Mesenteric fat pad (tissue), 1 donor: ENCODE data around the gene DNAAF5. TPM values are rescaled to one million over a fixed set of nuclear protein-coding genes. Genes with fewer than 3 reads are reported as not detected.
"Not testable (repeated sequence)": the region's sequence is repeated elsewhere in the genome, so short reads cannot be mapped to it uniquely, and the experiment has no call there.

Experiments used
- DNase-seq: peaks from one replicate; pipeline ENCODE4 v3.0.0-alpha.2; 2020; ENCODE audit warnings: low spot score
- total RNA-seq: library from RNA; stranded (reverse); fragmentation: NEBNext Ultra II Directional; extraction: Animal tissue kit (Norgen Biotek cat#: 25700); gene quantifications from one replicate; pipeline ENCODE4 v1.2.1, GENCODE V29; 2021
- donor health status: DM: yes; HTN: yes; CAD: no.

DNAAF5 gene
- total RNA-seq, 1 donor from 2014 or later, result 20.4 TPM

DNA sequence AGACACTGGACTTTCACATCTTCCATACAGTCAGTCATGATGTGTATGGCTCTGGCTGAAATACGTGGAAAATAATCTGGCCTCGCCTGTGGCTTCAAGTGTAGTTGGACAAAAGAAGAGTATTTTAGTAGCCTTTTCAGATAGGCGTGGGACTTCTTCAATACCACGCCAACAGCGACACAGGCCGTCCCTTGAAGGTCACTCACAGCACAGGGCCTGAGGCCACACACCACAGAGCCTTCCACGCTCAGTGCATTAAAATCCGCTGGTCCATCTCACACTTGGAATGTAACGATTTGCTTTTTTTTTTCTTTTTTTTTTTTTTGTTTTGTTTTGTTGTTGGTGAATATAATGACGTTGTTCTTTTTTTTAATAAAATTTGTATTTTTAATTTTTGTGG lies 54.0 kb downstream of the DNAAF5 start:
- no peak for DNase-seq

DNA sequence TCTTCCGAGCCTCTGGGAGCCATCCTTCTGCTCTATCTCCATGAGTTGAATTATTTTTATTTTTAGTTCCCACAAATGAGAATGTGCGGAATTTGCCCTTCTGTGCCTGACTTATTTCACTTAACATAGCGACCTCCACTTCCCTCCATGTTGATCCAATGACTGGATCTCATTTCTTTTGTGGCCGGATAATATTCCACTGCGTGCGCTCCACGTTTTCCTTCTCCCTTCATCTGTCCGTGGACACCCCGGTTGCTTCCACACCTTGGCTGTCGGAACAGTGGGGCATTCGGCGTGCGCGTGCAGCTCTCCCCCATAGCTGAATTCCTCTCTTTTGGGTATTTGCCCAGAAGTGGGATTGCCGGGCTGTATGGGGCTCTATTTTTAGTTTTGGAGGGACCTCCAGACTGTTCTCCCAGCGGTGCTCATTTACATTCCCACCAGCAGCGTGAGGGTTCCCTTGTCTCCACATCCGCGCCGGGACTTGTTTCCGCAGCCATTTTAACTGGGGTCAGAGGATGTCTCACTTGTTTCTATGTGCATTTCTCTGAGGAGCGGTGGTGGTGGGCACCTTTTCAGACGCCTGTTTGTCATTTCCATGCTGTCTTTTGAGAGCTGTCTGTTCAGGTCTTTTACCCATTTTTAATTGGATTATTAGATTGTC lies 54.8 kb downstream of the DNAAF5 start:
- no peak for DNase-seq

DNA sequence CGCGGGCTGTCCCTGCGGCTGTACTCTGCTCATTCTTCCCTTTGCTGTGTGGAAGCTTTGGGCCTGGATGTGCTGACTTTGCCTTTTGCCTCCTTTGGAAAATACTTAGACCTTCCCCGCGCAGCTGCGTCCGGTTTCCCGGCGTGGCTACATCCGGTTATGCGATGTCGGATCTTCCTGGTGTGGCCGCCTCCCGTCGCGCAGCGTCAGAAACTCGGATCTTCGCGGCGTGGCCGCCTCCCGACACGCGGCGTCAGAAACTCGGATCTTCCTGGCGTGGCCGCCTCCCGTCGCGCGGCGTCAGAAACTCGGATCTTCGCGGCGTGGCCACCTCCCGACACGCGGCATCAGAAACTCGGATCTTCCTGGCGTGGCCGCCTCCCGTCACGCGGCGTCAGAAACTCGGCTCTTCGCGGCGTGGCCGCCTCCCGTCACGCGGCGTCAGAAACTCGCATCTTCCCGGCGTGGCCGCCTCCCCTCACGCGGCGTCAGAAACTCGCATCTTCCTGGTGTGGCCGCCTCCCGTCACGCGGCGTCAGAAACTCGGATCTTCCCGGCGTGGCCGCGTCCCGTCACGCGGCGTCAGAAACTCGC lies 55.5 kb downstream of the DNAAF5 start:
- DNase-seq, result no peak

DNA sequence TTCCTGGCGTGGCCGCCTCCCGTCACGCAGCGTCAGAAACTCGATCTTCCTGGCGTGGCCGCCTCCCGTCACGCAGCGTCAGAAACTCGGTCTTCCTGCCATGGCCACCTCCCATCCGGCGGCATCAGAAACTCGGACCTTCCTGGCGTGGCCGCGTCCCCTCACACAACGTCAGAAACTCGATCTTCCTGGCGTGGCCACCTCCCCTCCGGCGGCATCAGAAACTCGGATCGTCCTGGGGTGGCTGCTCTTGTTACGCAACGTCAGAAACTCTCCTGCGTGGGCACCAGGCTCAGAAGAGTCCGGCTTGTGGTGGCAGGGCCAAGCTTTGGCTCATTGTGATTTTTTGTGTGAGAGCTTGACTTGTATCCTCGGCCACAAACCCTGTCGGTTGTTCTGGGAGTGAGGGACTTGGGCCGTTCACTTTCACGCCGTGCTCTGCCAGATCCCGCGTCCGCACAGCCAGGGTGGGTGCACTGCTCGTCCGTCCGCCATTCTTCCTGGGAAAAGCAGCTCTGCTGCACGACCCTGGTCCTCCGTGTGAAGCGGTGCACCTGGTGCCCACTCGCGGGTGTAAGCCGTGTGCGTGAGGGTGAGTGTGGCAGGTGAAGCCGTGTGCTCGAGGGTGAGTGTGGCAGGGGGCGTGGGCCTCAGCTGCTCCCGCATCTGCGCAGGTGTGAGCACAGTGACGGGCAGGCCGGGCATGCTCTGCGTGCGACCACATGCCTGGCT lies 56.4 kb downstream of the DNAAF5 start:
- no peak for DNase-seq

DNA sequence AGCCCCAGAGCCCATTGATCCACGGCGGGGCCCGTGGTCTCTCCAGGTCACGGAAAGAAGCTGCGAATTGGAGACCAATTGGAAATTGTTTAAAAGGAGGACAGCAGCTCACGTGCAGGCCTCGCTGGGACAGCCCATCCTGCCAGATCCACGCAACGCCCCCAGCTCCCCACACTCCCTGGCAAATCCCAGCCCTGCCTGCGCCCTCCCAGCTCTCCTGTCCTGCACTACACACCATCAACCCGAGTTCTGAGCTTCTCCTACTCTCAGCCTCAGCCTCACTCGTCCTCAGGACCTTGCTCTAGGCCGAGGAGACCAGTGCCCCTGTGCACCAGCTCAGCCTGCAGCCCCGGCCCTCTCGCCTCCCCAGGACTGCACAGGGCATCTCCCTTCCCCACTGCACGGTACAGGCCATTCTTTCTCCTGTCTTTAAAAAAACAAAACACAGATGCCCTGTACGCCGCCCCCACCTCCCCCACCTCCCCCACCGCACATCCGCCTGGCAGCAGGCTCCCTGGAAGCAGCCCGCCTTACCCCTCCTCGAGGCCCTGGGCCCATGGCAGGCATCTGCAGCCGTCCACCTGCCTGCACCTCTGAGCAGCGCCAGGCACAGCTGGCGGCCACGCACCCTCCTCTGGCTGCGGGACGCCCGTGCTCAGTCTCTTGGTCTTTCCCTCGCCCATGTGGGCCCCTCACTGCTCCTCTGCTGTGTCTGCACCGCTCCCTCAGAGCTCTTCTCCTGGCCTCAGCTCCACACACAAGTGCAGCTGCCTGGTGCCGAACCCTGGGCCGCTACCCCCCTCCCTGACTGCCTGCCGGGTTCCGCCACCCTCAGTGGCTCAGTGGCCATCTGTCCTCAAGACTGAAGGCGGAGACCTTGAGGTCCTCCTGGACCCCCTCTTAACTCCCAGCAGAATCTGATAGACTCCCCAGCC lies 57.3 kb downstream of the DNAAF5 start:
- no peak for DNase-seq

DNA sequence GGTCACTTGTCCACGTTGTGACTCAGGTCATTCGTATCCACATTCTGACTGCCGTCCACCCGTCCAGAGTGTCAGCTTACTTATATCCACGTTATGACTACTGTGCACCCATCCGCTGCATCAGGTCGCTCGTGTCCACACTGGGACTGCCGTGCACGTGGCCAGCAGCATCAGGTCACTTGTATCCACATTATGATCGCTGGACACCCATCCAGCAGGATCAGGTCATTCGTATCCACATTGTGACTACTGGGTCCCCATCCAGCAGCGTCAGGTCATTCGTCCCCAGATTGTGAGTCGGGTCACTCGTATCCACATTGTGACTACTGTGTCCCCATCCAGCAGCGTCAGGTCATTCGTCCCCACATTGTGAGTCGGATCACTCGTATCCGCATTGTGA lies 58.5 kb downstream of the DNAAF5 start:
- DNase-seq, result no peak

DNA sequence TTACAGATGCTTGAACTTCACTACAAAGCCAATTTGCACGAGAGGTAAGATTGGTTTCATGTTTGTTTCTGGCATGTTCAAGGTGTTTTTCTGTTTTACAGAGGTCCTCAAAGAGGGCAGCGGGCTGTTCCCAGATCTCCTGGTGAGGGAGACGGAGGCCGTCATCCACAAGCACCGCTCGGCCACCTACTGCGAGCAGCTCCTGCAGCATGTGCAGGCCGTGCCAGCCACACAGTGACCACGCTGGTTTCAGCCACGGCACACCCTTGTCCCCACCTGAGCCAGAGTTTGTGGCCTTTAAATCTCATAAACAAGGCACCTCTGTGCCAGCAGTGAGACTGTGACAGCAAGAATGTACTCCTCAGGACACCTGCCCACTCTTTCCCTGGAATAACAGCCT lies 58.9 kb downstream of the DNAAF5 start:
- DNase-seq, result no peak

DNA sequence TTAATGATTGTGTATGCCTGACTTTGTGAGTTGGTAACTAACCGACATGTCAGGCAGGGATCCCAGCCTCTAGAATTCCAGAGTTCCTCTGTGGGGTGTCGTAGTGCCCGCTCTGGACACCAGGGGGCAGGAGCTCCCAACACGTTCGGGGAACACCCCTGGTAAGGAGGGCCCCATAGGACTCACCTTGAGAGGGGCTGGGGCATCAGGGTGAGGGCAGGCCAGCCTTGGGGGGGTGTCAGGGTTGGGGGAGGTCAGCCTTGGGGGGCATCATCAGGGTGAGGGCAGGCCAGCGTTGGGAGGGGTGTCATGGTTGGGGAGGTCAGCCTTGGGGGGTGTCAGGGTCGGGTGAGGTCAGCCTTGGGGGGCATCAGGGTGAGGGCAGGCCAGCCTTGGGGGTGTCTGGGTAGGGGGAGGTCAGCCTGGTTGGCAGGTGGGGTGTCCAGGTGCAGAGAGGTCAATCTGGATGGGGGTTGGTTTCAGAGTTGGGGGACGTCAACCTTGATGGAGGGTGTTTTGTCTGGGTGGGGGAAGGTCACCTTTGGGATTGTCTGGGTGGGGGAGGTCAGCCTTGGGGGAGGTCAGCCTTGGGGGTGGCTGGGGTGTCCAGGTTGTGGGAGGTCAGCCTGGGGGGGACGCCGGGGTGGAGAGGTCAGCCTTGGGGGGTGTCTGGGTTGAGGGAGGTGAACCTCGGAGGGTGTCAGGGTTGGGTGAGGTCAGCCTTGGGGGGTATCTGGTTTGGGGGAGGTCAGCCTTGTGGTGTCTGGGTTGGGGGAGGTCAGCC lies 60.2 kb downstream of the DNAAF5 start:
- no peak for DNase-seq

DNA sequence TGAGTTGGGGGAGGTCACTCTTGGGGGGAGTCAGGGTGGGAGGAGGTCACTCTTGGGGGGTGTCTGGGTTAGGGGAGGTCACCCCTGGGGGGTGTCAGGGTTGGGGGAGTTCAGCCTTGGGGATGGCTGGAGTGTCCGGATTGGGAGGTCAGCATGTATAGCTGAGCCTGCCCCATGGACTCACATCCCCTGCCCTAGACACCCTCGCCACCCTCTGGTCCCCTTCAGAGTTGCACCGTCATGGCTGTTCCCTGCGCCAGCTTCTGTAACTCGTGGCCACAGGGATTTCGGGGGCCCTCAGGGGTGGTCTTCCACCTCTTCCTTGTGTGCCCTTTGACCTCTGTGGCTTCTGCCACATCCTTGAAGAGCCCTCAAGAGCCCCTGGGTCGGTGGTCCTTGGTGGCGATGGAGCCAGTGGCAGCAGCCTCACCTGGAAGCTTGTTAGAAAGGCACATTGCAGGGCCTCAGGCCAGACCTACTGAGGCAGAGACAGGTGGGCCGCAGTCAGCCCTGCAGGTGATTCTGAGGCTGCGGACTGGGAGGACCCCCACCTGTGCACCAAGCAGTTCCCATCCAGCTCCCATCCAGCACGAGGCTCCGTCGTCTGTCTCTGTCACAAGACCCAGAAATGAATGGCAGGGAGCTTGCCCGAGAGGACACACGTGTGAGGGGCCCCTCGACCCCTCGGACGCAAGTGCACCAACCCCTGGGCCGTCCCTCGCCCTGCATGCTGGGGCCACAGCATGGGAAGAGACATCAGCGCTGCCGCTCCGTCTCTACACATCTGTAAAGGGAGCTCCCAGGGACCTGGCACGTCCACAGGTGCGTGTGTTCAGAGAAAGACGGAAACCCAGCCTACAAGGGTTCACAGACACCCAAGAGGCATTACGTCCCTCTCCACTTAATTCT lies 61.1 kb downstream of the DNAAF5 start:
- DNase-seq, result no peak

DNA sequence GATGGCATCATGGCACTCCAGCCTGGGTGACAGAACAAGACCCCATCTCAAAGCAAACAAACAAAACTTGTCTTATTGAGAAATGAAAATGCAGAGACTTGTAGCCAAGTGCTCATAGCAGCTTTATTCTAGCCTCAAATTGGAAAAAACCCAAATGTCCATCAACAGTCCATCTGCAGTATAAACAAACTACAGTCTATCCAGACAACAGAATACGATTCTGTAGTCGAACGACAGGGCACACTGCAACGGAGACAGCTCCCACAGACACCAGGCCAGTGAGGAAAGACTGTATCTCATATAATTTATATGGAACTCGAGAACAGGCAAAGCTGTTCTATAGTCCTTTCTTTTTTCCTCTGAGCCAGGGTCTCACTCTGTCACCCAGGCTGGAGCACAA lies 65.0 kb downstream of the DNAAF5 start:
- DNase-seq, result no peak

DNA sequence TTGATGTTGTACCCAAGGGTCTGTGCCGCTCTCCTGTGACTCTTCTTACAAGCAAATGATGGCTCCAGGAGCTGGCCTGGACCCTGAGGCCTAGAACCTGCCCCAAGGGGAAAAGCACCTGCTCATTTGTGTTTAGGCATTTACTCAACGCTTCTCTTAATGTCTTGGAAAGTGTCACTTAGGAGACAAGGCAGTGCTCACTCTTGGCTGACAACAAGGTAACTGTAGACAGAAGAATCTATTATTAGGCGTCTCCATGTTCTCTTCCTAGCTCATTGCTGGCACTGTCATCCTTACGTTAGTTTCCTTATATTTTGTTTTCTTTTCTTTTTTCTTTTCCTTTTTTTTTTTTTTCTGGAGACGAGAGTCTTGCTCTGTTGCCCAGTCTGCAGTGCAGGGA lies 67.7 kb downstream of the DNAAF5 start:
- no peak for DNase-seq

DNA sequence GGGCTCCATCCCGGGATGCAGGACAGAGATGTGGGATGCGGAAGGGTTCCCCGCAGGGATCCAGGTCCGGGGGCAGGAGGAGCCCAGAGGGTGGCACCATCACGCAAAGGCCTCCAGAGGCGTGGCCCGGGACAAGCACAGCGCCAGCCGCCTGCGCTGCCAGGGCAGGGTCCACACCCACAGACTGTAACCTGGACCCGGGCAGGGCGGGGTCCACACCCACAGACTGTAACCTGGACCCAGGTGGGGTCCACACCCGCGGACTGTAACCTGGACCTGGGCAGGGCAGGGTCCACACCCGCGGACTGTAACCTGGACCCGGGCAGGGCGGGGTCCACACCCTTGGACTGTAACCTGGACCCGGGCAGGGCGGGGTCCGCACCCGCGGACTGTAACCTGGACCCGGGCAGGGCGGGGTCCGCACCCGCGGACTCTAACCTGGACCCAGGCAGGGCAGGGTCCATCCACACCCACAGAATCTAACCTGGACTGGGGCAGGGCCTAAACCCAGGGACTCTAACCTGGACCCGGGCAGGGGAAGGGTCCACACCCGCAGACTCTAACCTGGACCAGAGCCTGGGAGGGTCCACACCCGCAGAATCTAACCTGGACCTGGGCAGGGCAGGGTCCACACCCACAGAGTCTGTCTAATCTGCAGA lies 68.3 kb downstream of the DNAAF5 start:
- DNase-seq, result no peak

DNA sequence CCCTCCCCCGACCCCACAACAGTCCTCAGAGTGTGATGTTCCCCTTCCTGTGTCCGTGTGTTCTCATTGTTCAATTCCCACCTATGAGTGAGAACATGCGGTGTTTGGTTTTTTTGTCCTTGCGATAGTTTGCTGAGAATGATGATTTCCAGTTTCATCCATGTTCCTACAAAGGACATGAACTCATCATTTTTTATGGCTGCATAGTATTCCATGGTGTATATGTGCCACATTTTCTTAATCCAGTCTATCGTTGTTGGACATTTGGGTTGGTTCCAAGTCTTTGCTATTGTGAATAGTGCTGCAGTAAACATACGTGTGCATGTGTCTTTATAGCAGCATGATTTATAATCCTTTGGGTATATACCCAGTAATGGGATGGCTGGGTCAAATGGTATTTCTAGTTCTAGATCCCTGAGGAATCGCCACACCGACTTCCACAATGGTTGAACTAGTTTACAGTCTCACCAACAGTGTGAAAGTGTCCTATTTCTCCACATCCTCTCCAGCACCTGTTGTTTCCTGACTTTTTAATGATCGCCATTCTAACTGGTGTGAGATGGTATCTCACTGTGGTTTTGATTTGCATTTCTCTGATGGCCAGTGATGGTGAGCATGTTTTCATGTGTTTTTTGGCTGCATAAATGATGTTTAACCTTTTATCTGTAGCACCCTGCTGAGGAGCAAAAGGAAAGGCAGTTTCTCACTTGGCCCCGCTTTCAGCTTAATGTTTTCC lies 70.1 kb downstream of the DNAAF5 start:
- not testable (repeated sequence) for DNase-seq

DNA sequence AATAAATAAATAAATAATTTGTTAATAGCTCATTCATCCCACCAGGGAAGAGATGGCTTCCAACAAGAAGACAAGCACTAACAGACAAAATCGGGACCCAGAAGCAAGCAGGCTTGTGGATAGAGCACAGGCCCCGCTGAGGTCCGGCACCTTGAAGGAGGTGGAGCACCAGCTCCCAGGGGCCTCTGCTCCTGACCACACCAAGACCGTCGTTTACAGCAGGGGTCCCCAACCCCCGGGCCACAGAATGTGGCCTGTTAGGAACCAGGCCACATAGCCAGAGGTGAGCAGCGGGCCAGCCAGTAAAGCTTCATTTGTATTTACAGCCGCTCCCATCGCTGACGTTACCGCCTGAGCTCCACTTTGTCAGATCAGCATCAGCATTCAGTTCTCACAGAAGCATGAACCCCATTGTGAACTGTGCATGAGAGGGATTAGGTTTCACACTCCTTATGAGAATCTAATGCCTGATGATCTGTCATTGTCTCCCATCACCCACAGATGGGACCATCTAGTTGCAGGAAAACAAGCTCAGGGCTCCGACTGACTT lies 72.5 kb downstream of the DNAAF5 start:
- DNase-seq, result no peak

DNA sequence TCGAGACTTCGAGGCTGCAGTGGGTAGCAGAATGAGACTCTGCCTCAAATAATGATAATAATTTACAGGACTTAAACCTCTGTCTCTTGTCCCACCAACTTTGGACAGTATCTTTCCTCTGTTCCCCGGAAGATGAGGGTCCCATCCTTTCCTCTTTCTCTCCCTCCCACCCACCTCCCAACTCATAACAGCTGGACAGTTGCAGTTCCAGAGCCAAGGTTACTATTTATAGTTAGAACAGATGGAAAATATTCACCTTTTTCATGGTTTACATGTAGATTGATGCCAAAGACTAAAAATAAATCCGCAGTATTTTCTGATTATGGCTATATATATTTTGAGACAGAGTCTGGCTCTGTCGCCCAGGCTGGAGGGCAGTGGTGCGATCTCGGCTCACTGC lies 74.2 kb downstream of the DNAAF5 start:
- no peak for DNase-seq

DNA sequence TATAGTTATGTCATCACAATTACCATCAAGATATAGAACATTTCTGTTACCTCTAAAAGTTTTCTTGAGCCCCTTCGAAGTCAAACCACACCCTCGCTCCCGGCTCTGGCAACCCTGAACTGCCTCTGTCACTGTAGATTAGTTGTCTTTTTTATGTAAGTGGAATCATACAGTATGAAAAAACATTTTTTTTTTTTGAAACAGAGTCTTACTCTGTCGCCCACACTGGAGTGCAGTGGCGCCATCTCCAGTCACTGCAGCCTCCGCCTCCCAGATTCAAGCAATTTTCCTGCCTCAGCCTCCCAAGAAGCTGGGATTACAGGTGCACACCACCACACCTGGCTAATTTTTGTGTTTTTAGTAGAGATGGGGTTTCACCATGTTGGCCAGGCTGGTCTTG lies 74.9 kb downstream of the DNAAF5 start:
- DNase-seq, result not testable (repeated sequence)

DNA sequence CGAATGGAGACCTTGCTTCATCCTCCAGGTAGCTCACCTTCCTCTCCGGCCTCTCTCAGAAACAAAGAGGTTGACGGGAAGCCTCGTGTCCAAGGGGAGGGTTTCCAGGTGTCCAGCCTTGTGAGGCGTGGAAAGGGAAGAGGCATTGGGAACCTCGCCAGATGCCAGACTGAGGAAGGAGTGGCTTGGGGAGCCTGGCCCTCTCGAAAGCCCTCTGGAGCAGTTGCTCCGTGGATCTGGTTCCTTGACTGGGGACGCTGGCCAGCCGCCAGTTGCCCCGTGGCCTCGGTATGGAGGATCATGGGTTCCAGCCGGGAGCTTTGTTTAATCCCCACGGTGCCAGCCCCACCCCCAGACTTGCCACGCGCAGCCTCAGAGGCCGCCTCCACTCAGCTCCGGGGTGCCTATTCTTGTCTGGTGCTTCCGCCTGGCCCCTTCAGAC lies 75.5 kb downstream of the DNAAF5 start:
- no peak for DNase-seq
